GM19438 (cell line): ENCODE results near the gene CRYBG2.

Experiments used
- ATAC-seq: cut with Tn5 transposase; IDR thresholded peaks from one replicate; pipeline ENCODE4 v1.9.1; 2021; ENCODE audit warnings: low read depth; ENCODE audit not compliant: unreplicated experiment

The CRYBG2 gene

GRCh38 chr1:26283871-26284596, 69.9 kb downstream of the CRYBG2 start:
- no peak for ATAC-seq

GRCh38 chr1:26283279-26283853, 70.6 kb downstream of the CRYBG2 start:
- no peak for ATAC-seq

DNA sequence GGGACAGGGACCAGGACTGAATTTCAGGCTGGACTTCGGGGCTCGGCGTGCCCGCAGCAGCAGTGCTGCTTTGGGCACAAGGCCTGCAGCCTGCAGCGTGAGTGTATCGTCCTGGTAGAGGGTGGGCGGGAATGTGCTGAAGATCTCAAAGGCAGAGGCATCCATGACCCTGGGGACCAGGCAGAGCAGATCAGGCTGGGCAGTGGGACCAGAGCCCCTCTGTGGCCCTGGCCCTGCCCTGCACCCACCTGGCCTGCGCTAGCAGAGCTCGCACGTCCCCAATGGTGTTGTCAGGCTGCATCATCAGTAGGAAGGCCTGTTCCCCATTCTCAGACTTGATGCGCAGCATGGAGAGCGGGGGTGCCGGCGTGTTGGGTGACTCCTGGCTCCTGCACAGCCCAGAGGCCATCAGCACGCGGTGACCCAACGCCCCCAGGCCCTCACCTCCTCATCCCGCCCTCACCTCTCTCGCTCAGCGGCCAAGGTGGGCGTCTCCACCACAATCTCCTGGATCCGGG, 71.5 kb downstream of the CRYBG2 start:
- no peak for ATAC-seq

DNA sequence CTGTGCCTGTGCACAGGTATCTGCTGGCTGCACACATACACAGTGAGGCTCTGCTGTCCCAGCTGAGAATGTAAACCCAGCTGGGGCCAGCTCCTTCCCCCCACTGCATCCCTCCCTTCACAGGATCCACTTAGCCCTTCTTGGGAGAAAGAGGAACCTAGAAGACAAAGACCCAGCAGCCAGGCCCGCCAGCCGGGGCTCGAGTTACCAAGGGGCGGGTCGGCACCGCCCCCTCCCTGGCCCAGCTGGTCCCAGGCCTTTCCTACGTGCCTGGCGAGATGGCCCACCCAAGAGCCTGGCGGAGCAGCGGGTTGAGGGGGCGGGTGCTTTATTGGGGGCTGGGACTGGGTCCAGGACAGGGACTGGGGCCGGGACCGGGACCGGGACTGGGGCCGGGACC, 72.0 kb downstream of the CRYBG2 start:
- no peak for ATAC-seq

DNA sequence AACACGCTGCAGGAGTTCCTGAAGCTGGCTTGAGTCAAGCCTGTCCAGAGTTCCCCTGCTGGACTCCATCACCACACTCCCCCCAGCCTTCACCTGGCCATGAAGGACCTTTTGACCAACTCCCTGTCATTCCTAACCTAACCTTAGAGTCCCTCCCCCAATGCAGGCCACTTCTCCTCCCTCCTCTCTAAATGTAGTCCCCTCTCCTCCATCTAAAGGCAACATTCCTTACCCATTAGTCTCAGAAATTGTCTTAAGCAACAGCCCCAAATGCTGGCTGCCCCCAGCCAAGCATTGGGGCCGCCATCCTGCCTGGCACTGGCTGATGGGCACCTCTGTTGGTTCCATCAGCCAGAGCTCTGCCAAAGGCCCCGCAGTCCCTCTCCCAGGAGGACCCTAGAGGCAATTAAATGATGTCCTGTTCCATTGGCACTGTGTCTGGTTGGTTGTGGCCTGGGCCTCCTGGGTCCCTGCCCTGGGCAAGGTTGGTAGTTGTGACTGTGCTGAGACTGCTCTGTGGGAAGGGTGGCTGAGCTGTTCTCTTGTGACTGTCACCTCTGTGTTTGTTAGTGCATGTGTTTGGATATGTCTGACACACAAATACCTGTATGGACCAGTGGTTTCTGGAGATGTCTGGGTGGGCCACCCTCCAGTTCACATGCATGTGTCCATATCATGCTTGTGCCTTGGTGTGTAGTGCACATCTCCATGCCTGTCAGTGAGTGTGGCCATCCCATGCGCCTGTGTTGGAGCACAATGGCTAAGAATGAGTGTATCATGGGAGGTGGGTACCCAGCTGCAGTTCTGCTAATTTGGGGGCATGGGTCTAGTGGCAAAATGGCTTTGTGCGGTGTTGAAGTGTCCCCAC, 72.6 kb downstream of the CRYBG2 start:
- ATAC-seq = no peak

- ATAC-seq = no peak
These were observed 73.4 kb downstream of the CRYBG2 start for GRCh38 chr1:26280333-26281042.

DNA sequence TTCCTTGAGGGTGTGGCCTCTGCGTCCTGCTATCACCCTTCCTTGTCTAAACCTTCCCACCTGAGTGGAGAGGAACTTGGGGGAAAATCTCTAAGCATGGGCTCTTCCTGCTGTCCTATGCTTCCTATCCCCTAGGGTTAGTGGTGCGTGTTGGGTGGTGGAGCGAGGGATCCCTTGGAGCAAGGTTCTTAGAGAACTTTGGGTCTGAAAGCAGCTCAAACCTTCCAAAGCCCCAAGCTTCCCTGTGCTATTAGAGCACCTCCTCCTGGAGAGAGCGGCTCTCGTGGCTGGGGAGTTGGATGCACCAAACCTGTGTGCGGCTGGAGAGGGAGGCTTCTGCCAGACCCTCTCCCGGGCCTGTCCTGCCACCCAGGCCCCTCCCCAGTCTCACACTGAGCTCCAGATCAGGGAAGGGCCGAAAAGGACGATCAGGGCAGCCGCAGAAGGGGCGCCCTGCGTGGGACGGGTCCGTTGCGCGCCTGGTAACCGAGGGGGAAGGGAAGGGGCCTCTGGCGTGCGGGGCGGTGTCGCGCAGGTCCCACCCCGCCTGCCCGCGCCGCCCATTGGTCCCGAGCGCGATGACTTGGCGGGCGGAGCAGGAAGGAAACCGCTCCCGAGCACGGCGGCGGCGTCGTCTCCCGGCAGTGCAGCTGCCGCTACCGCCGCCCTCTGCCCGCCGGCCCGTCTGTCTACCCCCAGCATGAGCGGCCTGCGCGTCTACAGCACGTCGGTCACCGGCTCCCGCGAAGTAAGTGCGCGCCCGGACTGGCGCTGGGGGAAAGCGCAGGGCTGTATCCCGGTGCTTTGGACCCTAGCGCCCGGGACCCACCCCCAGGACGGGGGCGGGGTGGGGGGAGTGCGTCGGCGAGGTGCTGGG, 74.2 kb downstream of the CRYBG2 start, which contains the start of gene SH3BGRL3:
Gene SH3BGRL3, plus strand, starts transcription at position 631 of the 877 bp plus-strand sequence. Its CDS starts 70 bp downstream, at position 701.
- ATAC-seq = peak; percentile 75

GRCh38 chr1:26278724-26279455, 75.0 kb downstream of the CRYBG2 start:
- no peak for ATAC-seq

DNA sequence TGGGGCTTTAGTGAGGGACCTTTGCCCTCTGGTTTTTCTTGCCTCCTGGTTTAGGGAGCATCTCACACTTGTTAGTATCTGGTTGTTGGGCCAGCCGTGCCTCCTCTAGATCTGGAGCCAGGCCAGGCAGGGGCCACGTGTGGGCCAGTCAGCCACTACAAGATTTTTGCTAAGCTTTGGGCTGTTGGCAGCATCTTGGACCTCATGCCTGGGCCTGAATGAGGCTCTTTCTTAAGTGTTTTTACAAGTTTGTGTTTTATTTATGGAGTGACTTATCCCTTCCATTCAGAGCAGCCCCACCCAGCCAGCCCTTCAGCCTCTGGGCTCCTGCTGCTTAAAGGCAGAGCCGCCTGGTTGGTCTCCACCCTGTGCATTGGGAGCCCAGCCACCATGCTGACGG, 75.6 kb downstream of the CRYBG2 start:
- no peak for ATAC-seq

DNA sequence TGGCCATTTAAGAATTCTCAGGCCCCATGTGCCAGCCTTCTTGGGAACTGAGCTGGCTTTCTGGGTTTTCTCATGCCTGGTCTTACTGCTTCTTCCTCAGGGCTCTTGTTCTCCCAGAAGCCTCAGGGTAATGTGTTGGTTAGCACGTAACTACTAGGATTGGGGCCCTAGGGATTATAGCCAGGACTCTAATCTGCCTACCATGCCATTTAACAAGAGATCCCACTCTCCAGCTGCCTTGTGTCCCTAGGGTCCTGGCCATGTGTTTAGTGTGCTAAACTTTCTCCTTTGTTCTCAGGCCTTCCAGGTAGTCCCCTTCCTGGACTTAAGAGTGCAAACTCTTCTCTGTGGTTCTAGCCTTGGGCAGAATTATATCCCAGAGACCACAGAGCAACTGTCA, 76.2 kb downstream of the CRYBG2 start:
- ATAC-seq = no peak

DNA sequence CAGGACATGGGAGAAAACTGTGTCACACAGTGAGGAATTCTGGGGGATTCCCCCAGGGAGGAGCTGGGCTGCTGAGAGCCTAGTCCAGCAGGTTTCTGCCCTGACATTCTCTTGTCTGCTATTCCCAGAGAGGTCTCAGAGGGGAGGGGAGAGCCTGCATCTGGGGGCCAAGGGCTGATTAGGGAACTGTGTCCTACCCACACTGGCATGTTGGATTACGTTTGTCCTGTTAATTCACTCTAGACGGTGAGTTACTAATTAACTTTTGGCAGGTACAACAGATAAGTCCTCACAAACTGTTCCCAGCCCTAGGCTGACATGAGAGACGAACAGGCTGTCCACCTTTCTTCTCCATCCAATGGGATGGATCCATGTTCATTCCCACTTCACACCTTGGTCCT, 76.7 kb downstream of the CRYBG2 start:
- ATAC-seq = no peak

DNA sequence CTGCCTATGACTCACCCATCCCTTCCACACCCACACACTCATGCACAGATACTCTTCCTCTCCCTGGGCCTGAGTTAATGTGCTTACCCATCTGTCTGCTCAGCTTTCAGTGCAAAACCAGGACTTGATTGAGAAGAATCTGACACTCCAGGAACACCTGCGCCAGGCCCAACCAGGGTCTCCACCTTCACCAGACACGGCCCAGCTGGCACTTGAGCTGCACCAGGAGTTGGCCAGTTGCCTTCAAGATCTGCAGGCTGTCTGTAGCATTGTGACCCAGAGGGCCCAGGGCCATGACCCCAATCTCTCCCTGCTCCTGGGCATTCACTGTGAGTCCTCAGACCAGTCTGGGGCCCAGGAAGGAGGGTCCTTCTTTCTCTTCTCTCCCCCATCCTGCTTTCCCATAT, 77.5 kb downstream of the CRYBG2 start:
- no peak for ATAC-seq

- ATAC-seq = no peak
These were observed 78.1 kb downstream of the CRYBG2 start for GRCh38 chr1:26275580-26276431.

- no peak for ATAC-seq
These were observed 79.0 kb downstream of the CRYBG2 start for GRCh38 chr1:26274801-26275425.
